IMR-90 (cell line): ENCODE data around the gene ARHGEF17. TPM values are rescaled to one million over a fixed set of nuclear protein-coding genes. Genes with fewer than 3 reads are reported as not detected.

Experiments
- ATAC-seq: fragments of 200-7000 bp; cut with Tn5 transposase; 2 replicates; pipeline ENCODE4 v1.9.1; 2020; ENCODE audit warnings: low read depth, mild to moderate bottlenecking, moderate library complexity
- BruUV-seq: library from RNA; stranded (reverse); fragments of 400-500 nt; replicated peaks from 2 replicates; lab custom pipeline; 2021; lab: Mats Ljungman, UMichigan
- CTCF ChIA-PET: fragments of 300-600 bp; formaldehyde crosslinking; extraction: SDS; loops from one replicate; lab custom pipeline; 2021; ENCODE audit warnings: antibody characterized with exemption; lab: Yijun Ruan, JAX
- POLR2A ChIA-PET: fragments of 300-600 bp; sonication (Branson Sonifier 250); formaldehyde crosslinking; loops from one replicate; lab custom pipeline; 2022; ENCODE audit warnings: antibody characterized with exemption; ENCODE audit not compliant: unreplicated experiment; lab: Charles Lee
- DNase-seq: peaks from one replicate; pipeline ENCODE4 v3.0.0; 2013
- H2AFZ ChIP-seq: replicated peaks from 2 replicates; pipeline ENCODE3; 2013; ENCODE audit warnings: low read length, mild to moderate bottlenecking; ENCODE audit not compliant: poor library complexity
- H2AK5ac ChIP-seq: 2 replicates; pipeline ENCODE4 v1.6.1; 2013; ENCODE audit warnings: low read depth, low read length, inconsistent platforms
- H2AK9ac ChIP-seq: replicated peaks from 2 replicates; pipeline ENCODE3; 2013; ENCODE audit warnings: mild to moderate bottlenecking, low read depth, low read length, moderate library complexity; ENCODE audit not compliant: poor library complexity
- H2BK120ac ChIP-seq: 2 replicates; pipeline ENCODE4 v1.6.1; 2013; ENCODE audit warnings: low read depth, low read length, inconsistent platforms
- H2BK15ac ChIP-seq: 3 replicates; pipeline ENCODE4 v1.6.1; 2013; ENCODE audit warnings: low read depth, low read length, inconsistent platforms
- H2BK20ac ChIP-seq: 2 replicates; pipeline ENCODE4 v1.6.1; 2013; ENCODE audit warnings: low read depth, mild to moderate bottlenecking, inconsistent platforms, low read length, moderate library complexity
- H2BK5ac ChIP-seq: 2 replicates; pipeline ENCODE4 v1.6.1; 2013; ENCODE audit warnings: mild to moderate bottlenecking, low read depth, low read length, inconsistent platforms; ENCODE audit not compliant: poor library complexity, severe bottlenecking
- H3K14ac ChIP-seq: replicated peaks from 2 replicates; pipeline ENCODE4 v1.6.1; 2013; ENCODE audit warnings: low read depth, low read length, inconsistent platforms
- H3K18ac ChIP-seq: 2 replicates; pipeline ENCODE4 v1.6.1; 2013; ENCODE audit warnings: low read depth, low read length, control low read depth
- H3K23ac ChIP-seq: 2 replicates; pipeline ENCODE4 v1.6.1; 2013; ENCODE audit warnings: low read depth, low read length, inconsistent platforms
- H3K27ac ChIP-seq: 2 replicates; pipeline ENCODE4 v1.5.1; 2013; ENCODE audit warnings: mild to moderate bottlenecking, control low read depth, low read length; ENCODE audit not compliant: insufficient read depth
- H3K27me3 ChIP-seq: 2 replicates; pipeline ENCODE4 v1.6.1; 2013; ENCODE audit warnings: low read length; ENCODE audit not compliant: control insufficient read depth, insufficient read depth
- H3K36me3 ChIP-seq: 2 replicates; pipeline ENCODE4 v1.6.1; 2013; ENCODE audit warnings: low read length, mixed read lengths; ENCODE audit not compliant: control insufficient read depth, insufficient read depth
- H3K4ac ChIP-seq: 2 replicates; pipeline ENCODE4 v1.6.1; 2013; ENCODE audit warnings: low read depth, low read length, inconsistent platforms
- H3K4me1 ChIP-seq: 2 replicates; pipeline ENCODE4 v1.6.1; 2013; ENCODE audit warnings: low read length, mixed read lengths; ENCODE audit not compliant: control insufficient read depth, insufficient read depth
- H3K4me2 ChIP-seq: 2 replicates; pipeline ENCODE4 v1.6.1; 2013; ENCODE audit warnings: low read depth, mild to moderate bottlenecking, control low read depth, low read length, moderate library complexity
- H3K4me3 ChIP-seq: 2 replicates; pipeline ENCODE4 v1.5.1; 2013; ENCODE audit warnings: low read depth, mild to moderate bottlenecking, control low read depth, low read length, moderate library complexity; ENCODE audit not compliant: insufficient read depth
- H3K56ac ChIP-seq: 2 replicates; pipeline ENCODE4 v1.6.1; 2013; ENCODE audit warnings: low read length, inconsistent platforms; ENCODE audit not compliant: insufficient read depth; ENCODE audit errors: extremely low read depth
- H3K79me1 ChIP-seq, 2 experiments: 2 replicates each; pipeline ENCODE4 v1.6.1; 2013; ENCODE audit warnings: low read length in 2 of 2, inconsistent platforms in 1 of 2, low read depth in 1 of 2
- H3K9ac ChIP-seq: 2 replicates; pipeline ENCODE4 v1.6.1; 2013; ENCODE audit warnings: low read depth, low read length, control low read depth
- H3K9me1 ChIP-seq: 2 replicates; pipeline ENCODE4 v1.6.1; 2013; ENCODE audit warnings: low read length, inconsistent platforms; ENCODE audit not compliant: insufficient read depth
- H3K9me3 ChIP-seq: 2 replicates; pipeline ENCODE4 v1.6.1; 2013; ENCODE audit warnings: low read length; ENCODE audit not compliant: control insufficient read depth, insufficient read depth
- H4K20me1 ChIP-seq: 2 replicates; pipeline ENCODE4 v1.6.1; 2013; ENCODE audit warnings: low read length, inconsistent platforms; ENCODE audit not compliant: insufficient read depth
- H4K5ac ChIP-seq: 2 replicates; pipeline ENCODE4 v1.6.1; 2013; ENCODE audit warnings: mild to moderate bottlenecking, low read depth, low read length, control low read depth
- H4K8ac ChIP-seq, 2 experiments: 2 replicates each; pipeline ENCODE4 v1.6.1; 2013; ENCODE audit warnings: low read depth in 2 of 2, low read length in 2 of 2, control low read depth in 1 of 2, inconsistent platforms in 1 of 2
- H4K91ac ChIP-seq: 2 replicates; pipeline ENCODE4 v1.6.1; 2013; ENCODE audit warnings: low read depth, low read length, inconsistent platforms; ENCODE audit not compliant: insufficient read depth
- RAD21 ChIP-seq: IDR thresholded peaks from 2 replicates; pipeline ENCODE4 v1.6.1; 2012; ENCODE audit warnings: low read length, improper control_type of control experiment
- WGBS, 2 experiments: methylation state at CpG; one replicate each; pipeline versions ENCODE4 v1.1.5 to v1.1.7; 2013; ENCODE audit warnings: missing lambda C conversion rate in 2 of 2; ENCODE audit not compliant: insufficient read length in 1 of 2; ENCODE audit errors: extremely low coverage in 2 of 2; 5-methylcytosine and 5-hydroxymethylcytosine counted together
- dilution Hi-C: fragments of 300-500 bp; cut with HindIII; formaldehyde crosslinking; loops from one replicate; pipeline ENCODE4 v1.14.3; 2018; ENCODE audit warnings: low sequenced_read_pairs; ENCODE audit not compliant: unreplicated experiment
- in situ Hi-C: fragments of 300-500 bp; cut with MboI; formaldehyde crosslinking; loops from 3 replicates; pipeline ENCODE4 v1.14.3; 2019; ENCODE audit warnings: low sequenced_read_pairs, inconsistent platforms, mixed read lengths
- intact Hi-C: fragments of 100-400 bp; cut with micrococcal nuclease; formaldehyde crosslinking; loops from 2 replicates; pipeline ENCODE4 v1.10.0; 2022
- polyA plus RNA-seq, 3 experiments: library from polyadenylated mRNA; depleted of rRNA; stranded (reverse); fragments of >200 nt; gene quantifications; 2 replicates each; pipeline ENCODE4 v1.2.3, GENCODE V29; 2012; ENCODE audit warnings: low replicate concordance in 1 of 3
- total RNA-seq: library from RNA; depleted of rRNA; stranded (reverse); fragments of >200 nt; gene quantifications from 2 replicates; pipeline ENCODE4 v1.2.3, GENCODE V29; 2012

The ARHGEF17 gene
- total and polyA plus RNA-seq, 2 of the 4 experiments (the other 2 are of a cell fraction) = 21.7 to 97.7 TPM

GRCh38 chr11:73384872-73385689 lies 77.0 kb downstream of the ARHGEF17 start:
- CTCF ChIA-PET = no interaction called here

More at GRCh38 chr11:73384872-73385689, 77.0 kb downstream of the ARHGEF17 start:
- H3K56ac ChIP-seq = no peak overlapping the region
- intact Hi-C loops = no loop called here
- peaks cover 38% of the 10 kb centered on the region for H4K20me1 ChIP-seq
- H3K9me1 ChIP-seq = peaks cover 24% of the 10 kb centered on the region; the same call in 1 of the 2 replicates
- dilution Hi-C loops = no loop called here
- H3K23ac ChIP-seq = 0 out of 2 replicates have a peak overlapping the region, but pooled peaks have one; percentile 29
- H4K8ac ChIP-seq = peak overlapping the region in 1 of 2 experiments; percentile 54; a peak in 1 of 4 replicates
- POLR2A ChIA-PET = no interaction called here
- no peak overlapping the region for H3K27ac ChIP-seq
- no peak overlapping the region for H2BK5ac ChIP-seq
- H3K4me2 ChIP-seq = no peak overlapping the region
- no peak overlapping the region for H2AK5ac ChIP-seq
- no peaks in the 10 kb centered on the region for H3K27me3 ChIP-seq
- H3K18ac ChIP-seq = no peak overlapping the region
- H2BK15ac ChIP-seq = no peak overlapping the region
- H2AK9ac ChIP-seq = peak overlapping the region; percentile 51
- H4K91ac ChIP-seq = no peak overlapping the region
- no peak overlapping the region for H2BK20ac ChIP-seq
- peak overlapping the region; percentile 14 for H3K4ac ChIP-seq
- WGBS, 2 experiments = 43% methylated on average over 7 of the region's 21 CpGs; no CpG with 5 or more reads in 1 of the 2 experiments
- no TSS peak for BruUV-seq
- H4K5ac ChIP-seq = 0 out of 2 replicates have a peak overlapping the region, but pooled peaks have one; percentile 39
- no peak for TF ChIP-seq RAD21
- H2AFZ ChIP-seq = no peak overlapping the region
- DNase-seq = no peak
- H3K14ac ChIP-seq = peak overlapping the region; percentile 39; the same call in 1 of the 2 replicates
- ATAC-seq = peak; percentile 22; the same call in 1 of the 2 replicates
- H3K36me3 ChIP-seq = no peaks in the 10 kb centered on the region
- H3K9me3 ChIP-seq = no peaks in the 10 kb centered on the region
- H3K4me1 ChIP-seq = peaks cover 33% of the 10 kb centered on the region
- in situ Hi-C loops = no loop called here
- no peak overlapping the region for H3K4me3 ChIP-seq
- no peak overlapping the region; the same call in 1 of the 2 replicates for H2BK120ac ChIP-seq
- no peak overlapping the region for H3K9ac ChIP-seq
- peaks cover 36 to 67% of the 10 kb centered on the region in 2 experiments for H3K79me1 ChIP-seq
